Forelimb muscle (tissue), 1 donor: Measurements from ENCODE around the gene PRC1. TPM values are rescaled to one million over a fixed set of nuclear protein-coding genes. Genes with fewer than 3 reads are reported as not detected.

Source experiments
- DNase-seq: peaks from one replicate; pipeline ENCODE4 v3.0.0-alpha.2; 2013; ENCODE audit warnings: low read depth
- polyA plus RNA-seq: library from polyadenylated mRNA; unstranded; fragments of 120-200 nt; gene quantifications from one replicate; pipeline ENCODE4 v1.2.1, GENCODE V29; 2013; ENCODE audit not compliant: insufficient read length

PRC1 gene
- polyA plus RNA-seq, 1 donor, result 32.5 TPM

GRCh38 chr15:90990446-90990845, 3.9 kb downstream of the PRC1 start:
- no peak for DNase-seq

DNA sequence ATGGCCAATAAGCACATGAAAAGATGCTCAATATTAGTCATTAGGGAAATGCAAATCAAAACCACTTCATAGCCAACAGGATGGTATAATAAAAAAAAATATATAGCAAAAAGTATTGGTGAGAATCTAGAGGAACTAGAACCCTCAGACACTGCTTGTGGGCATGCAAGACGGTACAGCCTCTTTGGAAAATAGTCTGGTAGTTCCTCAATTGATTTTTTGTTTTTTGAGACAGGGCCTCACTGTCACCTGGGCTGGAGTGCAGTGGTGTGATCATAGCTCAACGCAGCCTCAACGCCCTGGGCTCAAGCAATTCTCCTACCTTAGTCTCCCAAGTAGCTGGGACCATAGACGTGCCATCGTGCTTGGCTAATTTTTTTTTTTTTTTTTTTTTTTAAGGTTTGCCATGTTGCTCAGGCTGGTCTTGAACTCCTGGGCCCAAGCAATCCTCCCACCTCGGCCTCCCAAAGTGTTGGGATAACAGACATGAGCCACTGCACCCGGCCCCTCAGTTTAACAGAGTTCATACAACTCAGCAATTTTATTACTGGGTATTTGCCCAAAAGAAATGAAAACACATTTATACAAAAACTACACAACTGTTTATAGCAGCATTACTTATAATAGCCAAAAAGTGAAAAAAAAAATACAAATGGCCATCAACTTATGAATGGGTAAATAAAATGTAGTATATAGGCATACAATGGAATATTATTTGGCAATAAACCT, 5.1 kb downstream of the PRC1 start:
- DNase-seq, result no peak

- DNase-seq, result no peak
These were observed 6.0 kb downstream of the PRC1 start for GRCh38 chr15:90988296-90988695.

DNA sequence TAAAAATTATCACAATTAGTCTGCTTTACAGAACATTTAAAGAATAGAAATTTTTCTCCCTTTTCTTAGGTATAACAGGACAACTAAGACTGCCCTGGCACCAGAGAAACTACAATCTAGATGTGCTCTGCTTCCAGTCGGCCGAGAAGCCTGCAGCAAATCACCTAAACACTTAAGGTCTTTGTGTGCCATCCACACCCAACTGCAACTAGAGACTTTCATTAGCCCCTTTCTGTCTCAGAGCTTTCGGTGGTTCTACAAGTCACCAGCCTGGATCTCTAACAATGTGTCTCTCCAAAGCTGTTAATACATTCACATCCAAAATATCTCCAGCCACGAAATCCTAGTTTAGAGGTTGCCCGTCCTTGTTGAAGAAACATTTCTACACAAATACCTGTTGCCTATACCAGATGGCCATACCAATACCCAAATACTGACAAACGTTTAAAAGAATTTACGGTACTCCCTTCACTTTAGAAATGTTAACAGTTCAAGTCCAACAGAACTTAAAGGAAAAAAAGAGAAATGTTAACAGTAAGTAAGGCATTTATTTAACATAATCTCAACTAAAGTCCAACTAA, 6.7 kb downstream of the PRC1 start:
- no peak for DNase-seq

GRCh38 chr15:90986790-90987507, 7.4 kb downstream of the PRC1 start:
- DNase-seq, result no peak

DNA sequence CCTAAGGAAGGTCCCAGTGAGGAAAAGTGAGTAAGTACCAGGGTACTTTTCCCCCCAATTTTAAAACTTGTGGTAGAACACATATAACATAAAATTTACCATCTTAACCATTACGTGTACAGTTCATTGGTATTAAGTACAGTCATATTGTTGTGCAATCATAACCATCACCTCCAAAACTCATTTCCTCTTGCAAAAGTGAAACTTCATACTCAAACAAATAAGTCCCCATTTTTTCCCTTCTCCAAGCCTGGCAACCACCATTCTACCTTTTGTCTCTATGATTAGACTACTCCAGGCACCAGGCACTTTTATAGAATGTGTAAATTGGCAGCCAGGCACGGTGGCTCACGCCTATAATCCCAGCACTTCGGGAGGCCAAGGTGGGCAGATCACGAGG, 12.2 kb downstream of the PRC1 start:
- DNase-seq, result no peak

DNA sequence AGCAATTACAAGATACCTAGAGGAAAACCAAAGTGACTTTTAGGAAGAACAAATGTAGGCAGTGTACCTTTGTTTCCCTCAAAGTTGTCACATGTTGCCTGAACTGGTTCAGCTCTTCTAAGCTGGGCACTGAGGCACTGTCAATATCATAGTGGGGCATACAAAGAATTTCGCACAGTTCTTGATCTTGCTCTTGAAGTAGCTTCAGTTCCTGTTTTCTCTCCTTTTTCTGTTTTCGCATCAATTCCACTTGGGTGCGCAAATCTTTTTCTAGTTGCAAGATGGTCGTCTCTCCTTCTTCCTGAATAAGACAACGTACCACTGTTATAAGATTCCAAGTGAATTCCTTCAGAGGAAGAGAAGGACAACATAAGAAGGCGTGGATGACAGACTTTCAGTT, 12.7 kb downstream of the PRC1 start:
- DNase-seq, result no peak

GRCh38 chr15:90979582-90979981, 14.8 kb downstream of the PRC1 start:
- DNase-seq, result no peak

GRCh38 chr15:90974216-90974615, 20.1 kb downstream of the PRC1 start:
- no peak for DNase-seq

DNA sequence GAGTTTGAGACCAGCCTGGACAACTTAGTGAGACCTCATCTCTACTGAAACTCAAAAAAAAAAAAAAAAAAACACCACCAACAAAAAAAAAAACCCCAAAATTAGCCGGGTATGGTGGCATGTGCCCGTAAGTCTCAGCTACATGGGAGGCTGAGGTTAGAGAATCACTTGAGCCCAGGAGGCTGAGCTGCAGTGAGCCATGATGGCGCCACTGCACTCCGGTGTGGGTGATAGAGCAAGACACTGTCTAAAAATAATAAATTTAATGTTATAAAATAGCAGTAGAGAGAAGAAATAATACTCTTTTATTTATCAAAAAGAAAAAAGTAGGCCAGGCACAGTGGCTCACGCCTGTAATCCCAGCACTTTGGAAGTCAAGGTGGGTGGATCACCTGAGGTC, 22.2 kb downstream of the PRC1 start:
- no peak for DNase-seq

DNA sequence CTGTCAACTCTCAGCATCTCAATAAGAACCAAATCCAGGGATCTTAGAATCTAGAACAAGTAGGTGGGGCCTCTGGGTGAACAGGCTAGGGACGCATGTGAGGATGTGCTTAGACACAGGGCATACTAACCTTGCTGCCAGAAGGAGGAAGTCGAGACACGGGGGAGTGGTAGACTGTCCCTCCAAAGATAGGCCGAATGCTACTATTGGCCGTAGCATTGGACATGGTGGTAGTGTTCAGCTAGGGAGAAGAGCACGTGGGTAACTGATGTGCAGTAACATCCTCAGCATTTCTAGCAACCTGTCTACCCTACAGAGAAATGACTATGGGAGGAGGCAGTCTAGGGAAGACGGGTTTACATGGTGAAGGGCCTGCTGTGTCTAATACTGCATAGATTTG, 24.1 kb downstream of the PRC1 start:
- DNase-seq, result no peak

- no peak for DNase-seq
These were observed 25.9 kb downstream of the PRC1 start for GRCh38 chr15:90968434-90968833.

GRCh38 chr15:90967206-90967605, 27.1 kb downstream of the PRC1 start:
- DNase-seq, result no peak

GRCh38 chr15:90966262-90966661, 28.1 kb downstream of the PRC1 start:
- no peak for DNase-seq

DNA sequence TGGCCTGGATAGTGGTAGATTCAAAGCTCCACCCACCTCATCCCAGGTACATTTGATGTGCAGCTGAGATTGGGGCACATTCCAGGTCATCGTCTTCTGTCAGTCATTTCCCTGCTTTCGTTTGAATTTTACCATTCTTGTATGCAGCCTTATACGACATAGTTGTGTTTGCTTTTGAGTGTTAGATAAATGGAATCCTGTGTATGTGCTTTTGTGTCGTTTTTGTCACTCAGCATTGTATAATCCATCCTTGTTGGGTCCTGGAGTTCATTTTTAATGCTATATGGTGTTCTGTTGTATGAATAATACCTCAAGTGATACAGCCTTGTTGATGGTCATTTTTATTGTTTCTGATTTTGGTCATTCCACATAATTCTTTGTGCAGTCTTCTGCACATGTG, 32.3 kb downstream of the PRC1 start:
- no peak for DNase-seq

DNA sequence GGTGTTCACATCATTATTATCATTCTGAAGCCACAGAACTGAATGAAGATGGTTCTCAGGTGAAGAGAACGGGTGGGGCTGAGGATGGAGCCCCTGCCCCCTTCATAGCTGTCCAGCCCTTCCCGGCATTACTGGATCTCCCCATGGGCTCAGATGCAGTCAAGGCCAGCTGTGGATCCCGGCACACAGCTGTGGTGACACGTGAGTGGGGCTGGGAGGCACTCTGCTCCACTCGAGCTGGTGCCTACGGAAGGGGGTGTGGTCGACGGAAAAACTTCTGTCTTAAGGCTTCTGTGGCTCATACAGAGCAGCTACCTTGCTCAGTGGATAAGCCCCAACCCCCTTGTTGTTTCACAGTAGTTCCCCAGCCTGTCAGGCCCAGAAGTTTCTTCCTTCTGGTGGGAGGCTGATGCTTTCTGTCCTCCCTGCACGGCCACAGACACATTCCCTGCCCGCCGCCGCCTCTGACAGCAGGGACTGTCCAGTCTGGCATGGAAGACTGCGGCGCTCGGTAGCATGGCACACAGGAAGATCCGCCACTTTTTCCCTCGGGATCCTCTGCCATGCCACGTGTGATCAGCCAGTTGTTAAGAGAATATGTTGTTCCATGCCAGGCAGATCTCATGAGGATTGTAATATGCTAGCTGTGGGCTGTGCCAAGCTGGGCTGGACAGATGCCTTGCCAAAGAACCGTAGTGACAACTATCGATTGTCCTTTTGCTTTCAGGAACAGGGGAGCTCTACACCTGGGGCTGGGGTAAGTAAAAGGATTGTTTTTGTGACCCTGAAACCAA, 33.8 kb downstream of the PRC1 start:
- no peak for DNase-seq

DNA sequence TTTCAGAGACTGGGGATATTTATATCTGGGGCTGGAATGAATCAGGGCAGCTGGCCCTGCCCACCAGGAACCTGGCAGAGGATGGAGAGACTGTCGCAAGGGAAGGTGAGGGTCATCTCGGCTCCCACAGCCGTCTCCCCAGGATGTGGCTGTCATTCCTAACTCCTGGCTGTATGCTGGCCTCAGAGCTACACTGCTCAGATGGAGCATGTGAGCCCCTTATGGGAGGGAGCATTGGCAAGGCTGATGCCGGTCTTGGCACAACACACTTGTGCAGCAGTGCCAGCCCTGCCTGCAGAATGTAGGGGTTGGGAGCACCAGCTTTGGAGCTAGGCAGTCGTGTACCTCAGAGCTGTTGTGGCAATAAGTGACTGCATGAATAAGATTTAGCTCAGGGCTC, 34.4 kb downstream of the PRC1 start:
- DNase-seq, result no peak

DNA sequence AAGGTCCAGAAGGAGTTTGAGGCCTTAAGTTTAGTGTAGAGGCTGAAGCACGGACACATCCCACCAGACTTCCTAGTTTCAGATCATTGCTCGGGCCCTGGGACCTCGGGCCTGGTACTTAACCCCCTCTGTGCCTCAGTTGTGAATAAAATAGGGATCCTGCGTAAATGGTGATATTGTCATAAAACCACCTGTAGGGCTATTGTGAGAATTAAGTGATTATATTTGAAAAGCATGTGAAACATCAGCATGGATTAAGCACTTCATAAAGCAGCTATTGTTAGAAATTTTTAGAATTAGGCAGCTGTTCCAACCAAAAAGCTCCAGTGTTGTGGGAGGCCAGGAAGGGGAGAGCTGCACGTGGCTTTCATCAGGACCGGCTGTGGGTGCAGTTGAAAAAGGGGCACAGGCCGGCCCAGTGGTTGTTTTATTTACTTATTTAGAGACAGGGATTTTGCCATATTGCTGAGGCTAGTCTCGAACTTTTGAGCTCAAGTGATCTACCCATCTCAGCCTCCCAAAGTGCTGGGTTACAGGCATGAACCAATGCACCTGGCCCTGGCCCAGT, 35.2 kb downstream of the PRC1 start:
- DNase-seq, result no peak

DNA sequence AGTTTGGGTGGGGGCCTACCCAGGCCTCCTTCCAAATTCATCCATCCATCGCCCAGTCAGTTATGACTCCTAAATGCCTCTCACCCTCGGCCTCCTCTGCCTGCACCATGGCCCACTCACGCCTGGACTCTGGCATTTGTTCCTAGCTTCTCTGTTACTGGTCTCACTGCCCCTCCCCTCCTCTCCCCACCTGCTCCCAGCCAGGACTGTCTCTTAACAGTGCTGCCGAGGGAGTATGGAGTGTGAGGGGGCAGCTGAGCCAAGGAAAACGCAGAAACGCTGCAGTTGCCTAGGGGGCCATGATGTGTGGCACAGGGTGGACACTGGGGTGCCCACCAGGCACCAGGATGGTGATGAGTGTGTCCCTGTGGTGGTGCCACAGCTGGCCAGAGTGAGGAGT, 36.5 kb downstream of the PRC1 start:
- DNase-seq, result no peak

DNA sequence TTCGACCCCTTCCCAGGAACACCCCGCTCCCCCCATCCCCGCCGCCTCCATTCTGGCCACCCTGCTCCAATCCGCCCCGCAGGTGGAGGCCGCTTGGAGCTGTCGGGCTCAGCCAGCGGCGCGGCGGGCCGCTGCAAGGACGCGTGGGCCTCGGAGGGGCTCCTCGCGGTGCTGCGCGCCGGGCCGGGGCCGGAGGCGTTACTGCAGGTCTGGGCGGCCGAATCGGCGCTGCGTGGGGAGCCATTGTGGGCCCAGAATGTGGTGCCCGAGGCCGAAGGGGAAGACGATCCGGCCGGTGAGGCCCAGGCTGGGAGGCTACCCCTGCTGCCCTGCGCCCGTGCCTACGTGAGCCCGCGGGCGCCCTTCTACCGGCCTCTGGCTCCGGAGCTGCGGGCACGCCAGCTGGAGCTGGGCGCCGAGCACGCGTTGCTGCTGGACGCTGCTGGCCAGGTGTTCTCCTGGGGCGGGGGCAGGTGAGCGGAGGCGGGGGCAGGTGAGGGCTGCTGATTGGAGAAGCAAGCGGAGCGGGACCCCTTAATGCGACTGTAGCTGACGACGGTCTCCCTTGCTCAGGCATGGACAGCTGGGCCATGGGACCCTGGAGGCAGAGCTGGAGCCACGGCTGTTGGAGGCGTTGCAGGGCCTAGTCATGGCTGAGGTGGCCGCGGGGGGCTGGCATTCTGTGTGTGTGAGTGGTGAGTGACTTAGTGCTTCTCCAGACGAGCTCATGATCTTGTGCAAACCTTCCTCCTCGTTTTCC, 37.1 kb downstream of the PRC1 start:
- no peak for DNase-seq
